ENCODE measurements around the gene NUDT5. TPM values are rescaled to one million over a fixed set of nuclear protein-coding genes. Genes with fewer than 3 reads are reported as not detected.
A peak's percentile ranks its signal among the peaks of the same experiment; 100 is the strongest.

NUDT5 gene
- polyA plus RNA-seq, 4 donors, result 35.9 to 59.5 (median 44.1) TPM

DNA sequence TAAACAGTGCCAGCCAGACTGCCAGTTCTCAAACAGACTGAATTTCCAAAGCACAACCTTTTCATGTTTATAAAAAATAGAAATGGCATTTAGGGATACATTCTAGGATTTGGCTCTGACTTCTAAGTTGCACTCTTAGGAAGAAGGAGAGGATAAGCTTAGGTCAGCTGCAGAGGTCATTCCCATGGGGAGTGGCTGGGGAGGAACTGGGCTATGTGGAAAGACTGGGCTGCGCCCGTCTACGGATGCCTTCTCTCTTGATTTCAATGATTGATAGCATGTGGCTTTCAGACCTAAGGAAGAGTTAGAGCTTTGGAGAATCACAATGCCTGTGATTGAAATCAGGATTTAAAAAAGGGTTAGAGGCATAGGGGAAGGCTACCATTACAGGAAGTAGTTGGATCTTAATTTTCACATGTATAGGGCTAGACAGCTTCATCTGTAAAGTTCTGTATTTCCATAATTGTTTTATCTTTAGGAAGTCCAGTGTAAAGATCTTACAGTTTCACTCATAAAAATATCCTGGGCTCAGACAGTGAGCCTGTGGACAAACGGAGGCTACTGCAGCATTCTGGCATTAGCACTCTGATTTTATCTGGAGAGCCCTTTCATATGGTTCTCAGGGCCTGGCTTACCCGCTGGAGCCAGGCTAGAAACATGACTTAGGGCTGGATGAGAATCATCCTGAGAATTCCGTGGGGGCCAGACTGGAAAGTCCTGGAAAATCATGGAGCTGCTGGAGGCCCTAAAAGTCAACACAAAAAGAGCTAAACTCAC, 29.5 kb downstream of the NUDT5 start:
- peaks cover 0 to 32% (median 18%) of the 10 kb centered on the region in 3 donors for H3K36me3 ChIP-seq (ENCODE audit: control insufficient read depth in 3 of 3, insufficient read depth in 2 of 3, low read depth in 1 of 3, low read length in 3 of 3)
- no peak for FAIRE-seq

GRCh38 chr10:12165036-12165435, 30.7 kb downstream of the NUDT5 start:
- no peaks in the 10 kb centered on the region for H3K27me3 ChIP-seq (ENCODE audit: control insufficient read depth in 3 of 3, insufficient read depth in 3 of 3, low read length in 3 of 3)
- no peak for DNase-seq
- no peak overlapping the region for H3K27ac ChIP-seq (ENCODE audit: low read depth in 1 of 3, low read length in 2 of 3)
- whole genome bisulfite sequencing, 3 donors, result 82 to 85% (median 83%) methylated on average over 3 of the region's 3 CpGs
- no peaks in the 10 kb centered on the region for H3K4me1 ChIP-seq (ENCODE audit: control insufficient read depth in 3 of 3, insufficient read depth in 2 of 3, low read depth in 1 of 3, low read length in 2 of 3)
- H3K36me3 ChIP-seq (ENCODE audit: control insufficient read depth in 3 of 3, insufficient read depth in 2 of 3, low read depth in 1 of 3, low read length in 3 of 3), result peaks cover 0 to 32% (median 15%) of the 10 kb centered on the region in 3 donors
- no peak overlapping the region for H3K4me3 ChIP-seq (ENCODE audit: low read depth in 1 of 3, low read length in 3 of 3)
- H3K9me3 ChIP-seq (ENCODE audit: control insufficient read depth in 2 of 2, insufficient read depth in 1 of 2, low read depth in 1 of 2, low read length in 1 of 2), result no peaks in the 10 kb centered on the region
- FAIRE-seq, result no peak

More for the DNA sequence above, 29.5 kb downstream of the NUDT5 start:
- no peaks in the 10 kb centered on the region for H3K27me3 ChIP-seq (ENCODE audit: control insufficient read depth in 3 of 3, insufficient read depth in 3 of 3, low read length in 3 of 3)
- no peak overlapping the region for H3K27ac ChIP-seq (ENCODE audit: low read depth in 1 of 3, low read length in 2 of 3)
- WGBS, 3 donors, result 86 to 93% (median 92%) methylated on average over 6 of the region's 6 CpGs
- no peaks in the 10 kb centered on the region for H3K9me3 ChIP-seq (ENCODE audit: control insufficient read depth in 2 of 2, insufficient read depth in 1 of 2, low read depth in 1 of 2, low read length in 1 of 2)
- H3K4me1 ChIP-seq (ENCODE audit: control insufficient read depth in 3 of 3, insufficient read depth in 2 of 3, low read depth in 1 of 3, low read length in 2 of 3), result no peaks in the 10 kb centered on the region
- H3K4me3 ChIP-seq (ENCODE audit: low read depth in 1 of 3, low read length in 3 of 3), result no peak overlapping the region
- no peak for DNase-seq

GRCh38 chr10:12164085-12164484, 31.6 kb downstream of the NUDT5 start:
- peaks cover 0 to 33% (median 15%) of the 10 kb centered on the region in 3 donors for H3K36me3 ChIP-seq (ENCODE audit: control insufficient read depth in 3 of 3, insufficient read depth in 2 of 3, low read depth in 1 of 3, low read length in 3 of 3)
- WGBS, 3 donors, result 91 to 97% (median 96%) methylated on average over 12 of the region's 12 CpGs
- no peak for FAIRE-seq

DNA sequence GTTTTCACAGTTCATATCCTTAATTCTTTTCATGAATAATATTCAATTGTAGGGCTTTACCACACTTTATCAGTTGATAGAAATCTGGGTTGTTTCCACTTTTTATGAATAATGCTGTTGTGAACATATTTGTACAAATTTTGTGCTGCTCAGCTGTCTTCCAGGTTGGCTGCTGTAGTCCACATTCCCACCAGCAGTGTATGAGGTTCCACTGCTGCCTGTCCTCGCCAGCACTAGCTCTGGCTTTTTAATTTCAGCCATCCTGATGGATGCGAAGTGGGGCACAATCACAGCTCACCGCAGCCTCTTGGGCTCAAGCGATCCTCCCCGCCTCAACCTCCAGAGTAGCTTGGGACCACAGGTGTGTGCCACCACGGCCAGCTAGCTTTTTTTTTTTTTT, 32.8 kb downstream of the NUDT5 start:
- no peak for FAIRE-seq

More at GRCh38 chr10:12164085-12164484, 31.6 kb downstream of the NUDT5 start:
- H3K9me3 ChIP-seq (ENCODE audit: control insufficient read depth in 2 of 2, insufficient read depth in 1 of 2, low read depth in 1 of 2, low read length in 1 of 2), result no peaks in the 10 kb centered on the region
- no peak for DNase-seq
- no peak overlapping the region for H3K4me3 ChIP-seq (ENCODE audit: low read depth in 1 of 3, low read length in 3 of 3)
- H3K4me1 ChIP-seq (ENCODE audit: control insufficient read depth in 3 of 3, insufficient read depth in 2 of 3, low read depth in 1 of 3, low read length in 2 of 3), result no peaks in the 10 kb centered on the region
- H3K27me3 ChIP-seq (ENCODE audit: control insufficient read depth in 3 of 3, insufficient read depth in 3 of 3, low read length in 3 of 3), result no peaks in the 10 kb centered on the region
- H3K27ac ChIP-seq (ENCODE audit: low read depth in 1 of 3, low read length in 2 of 3), result no peak overlapping the region

DNA sequence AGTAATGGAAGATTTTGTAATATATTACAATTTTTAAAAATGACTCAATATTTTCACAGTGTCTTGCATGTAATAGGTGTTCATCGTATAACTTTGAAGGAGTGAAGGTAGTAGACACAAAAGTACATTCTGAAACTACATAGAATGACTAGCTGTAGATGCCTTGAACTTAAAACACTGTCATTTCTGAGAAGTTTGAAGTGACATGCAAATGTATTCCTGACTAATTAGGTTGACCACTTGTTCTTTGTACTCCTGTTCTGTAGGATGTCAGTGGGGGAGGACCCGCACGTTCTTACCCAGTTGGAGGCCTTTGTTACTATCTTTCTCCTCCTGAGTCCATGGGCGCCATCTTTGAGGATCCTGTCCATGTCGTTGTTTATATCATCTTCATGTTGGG, 35.0 kb downstream of the NUDT5 start:
- WGBS, 3 donors, result 93 to 97% (median 97%) methylated on average over 5 of the region's 5 CpGs
- no peaks in the 10 kb centered on the region for H3K9me3 ChIP-seq (ENCODE audit: control insufficient read depth in 2 of 2, insufficient read depth in 1 of 2, low read depth in 1 of 2, low read length in 1 of 2)
- H3K4me3 ChIP-seq (ENCODE audit: low read depth in 1 of 3, low read length in 3 of 3), result no peak overlapping the region
- H3K27me3 ChIP-seq (ENCODE audit: control insufficient read depth in 3 of 3, insufficient read depth in 3 of 3, low read length in 3 of 3), result no peaks in the 10 kb centered on the region
- FAIRE-seq, result no peak
- DNase-seq, result no peak
- peaks cover 0 to 34% (median 14%) of the 10 kb centered on the region in 3 donors for H3K36me3 ChIP-seq (ENCODE audit: control insufficient read depth in 3 of 3, insufficient read depth in 2 of 3, low read depth in 1 of 3, low read length in 3 of 3)
- H3K4me1 ChIP-seq (ENCODE audit: control insufficient read depth in 3 of 3, insufficient read depth in 2 of 3, low read depth in 1 of 3, low read length in 2 of 3), result no peaks in the 10 kb centered on the region
- no peak overlapping the region for H3K27ac ChIP-seq (ENCODE audit: low read depth in 1 of 3, low read length in 2 of 3)

More for the DNA sequence above, 32.8 kb downstream of the NUDT5 start:
- H3K36me3 ChIP-seq (ENCODE audit: control insufficient read depth in 3 of 3, insufficient read depth in 2 of 3, low read depth in 1 of 3, low read length in 3 of 3), result peaks cover 0 to 31% (median 17%) of the 10 kb centered on the region in 3 donors
- H3K4me1 ChIP-seq (ENCODE audit: control insufficient read depth in 3 of 3, insufficient read depth in 2 of 3, low read depth in 1 of 3, low read length in 2 of 3), result no peaks in the 10 kb centered on the region
- no peak for DNase-seq
- WGBS, 3 donors, result 96 to 100% (median 97%) methylated on average over 6 of the region's 6 CpGs
- H3K4me3 ChIP-seq (ENCODE audit: low read depth in 1 of 3, low read length in 3 of 3), result no peak overlapping the region
- no peaks in the 10 kb centered on the region for H3K9me3 ChIP-seq (ENCODE audit: control insufficient read depth in 2 of 2, insufficient read depth in 1 of 2, low read depth in 1 of 2, low read length in 1 of 2)
- no peak overlapping the region for H3K27ac ChIP-seq (ENCODE audit: low read depth in 1 of 3, low read length in 2 of 3)
- no peaks in the 10 kb centered on the region for H3K27me3 ChIP-seq (ENCODE audit: control insufficient read depth in 3 of 3, insufficient read depth in 3 of 3, low read length in 3 of 3)

- 89 to 94% (median 93%) methylated on average over 3 of the region's 3 CpGs for WGBS, 3 donors
- H3K27ac ChIP-seq (ENCODE audit: low read depth in 1 of 3, low read length in 2 of 3), result no peak overlapping the region
- no peaks in the 10 kb centered on the region for H3K9me3 ChIP-seq (ENCODE audit: control insufficient read depth in 2 of 2, insufficient read depth in 1 of 2, low read depth in 1 of 2, low read length in 1 of 2)
- no peaks in the 10 kb centered on the region for H3K27me3 ChIP-seq (ENCODE audit: control insufficient read depth in 3 of 3, insufficient read depth in 3 of 3, low read length in 3 of 3)
- DNase-seq, result no peak
- FAIRE-seq, result no peak
- no peaks in the 10 kb centered on the region for H3K4me1 ChIP-seq (ENCODE audit: control insufficient read depth in 3 of 3, insufficient read depth in 2 of 3, low read depth in 1 of 3, low read length in 2 of 3)
- H3K4me3 ChIP-seq (ENCODE audit: low read depth in 1 of 3, low read length in 3 of 3), result no peak overlapping the region
- H3K36me3 ChIP-seq (ENCODE audit: control insufficient read depth in 3 of 3, insufficient read depth in 2 of 3, low read depth in 1 of 3, low read length in 3 of 3), result peaks cover 0 to 24% (median 15%) of the 10 kb centered on the region in 3 donors
Measured at GRCh38 chr10:12158111-12158510, 37.6 kb downstream of the NUDT5 start.

DNA sequence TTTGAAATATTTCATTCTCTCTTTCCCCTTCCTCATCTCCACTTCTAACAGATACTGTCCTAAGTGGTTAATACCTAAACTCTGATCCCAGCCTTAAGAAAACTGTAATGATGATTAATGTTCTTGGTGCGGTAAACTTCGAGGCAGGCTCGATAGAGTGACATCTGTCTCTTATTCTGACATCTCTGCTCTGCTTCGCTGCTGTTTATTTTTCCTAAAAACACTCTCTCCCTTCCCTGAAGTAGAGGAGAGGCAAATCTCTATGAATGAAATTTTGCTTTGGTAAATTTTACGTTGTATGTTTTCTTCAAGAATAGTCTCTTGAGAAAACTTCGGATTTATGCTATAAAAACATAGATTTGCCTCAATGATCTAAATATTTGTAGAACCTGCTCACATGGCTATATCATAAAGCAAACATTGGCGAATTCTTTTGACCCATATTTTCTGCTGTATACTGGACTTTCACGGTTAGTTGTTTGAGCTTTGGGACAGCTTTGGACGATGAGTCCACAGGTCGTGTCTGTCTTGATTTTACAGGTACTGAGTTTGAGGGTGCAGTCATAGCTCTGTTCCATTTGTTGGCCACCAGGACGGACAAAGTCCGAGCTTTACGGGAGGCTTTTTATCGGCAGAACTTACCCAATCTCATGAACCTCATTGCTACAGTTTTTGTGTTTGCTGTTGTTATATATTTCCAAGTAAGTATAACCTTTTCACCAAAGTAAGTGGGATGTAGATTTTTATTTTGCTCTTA, 39.1 kb downstream of the NUDT5 start:
- no peaks in the 10 kb centered on the region for H3K4me1 ChIP-seq (ENCODE audit: control insufficient read depth in 3 of 3, insufficient read depth in 2 of 3, low read depth in 1 of 3, low read length in 2 of 3)
- no peak overlapping the region for H3K4me3 ChIP-seq (ENCODE audit: low read depth in 1 of 3, low read length in 3 of 3)
- peaks cover 0 to 21% (median 10%) of the 10 kb centered on the region in 3 donors for H3K36me3 ChIP-seq (ENCODE audit: control insufficient read depth in 3 of 3, insufficient read depth in 2 of 3, low read depth in 1 of 3, low read length in 3 of 3)
- H3K9me3 ChIP-seq (ENCODE audit: control insufficient read depth in 2 of 2, insufficient read depth in 1 of 2, low read depth in 1 of 2, low read length in 1 of 2), result no peaks in the 10 kb centered on the region
- 83 to 85% (median 85%) methylated on average over 14 of the region's 14 CpGs for WGBS, 3 donors
- H3K27me3 ChIP-seq (ENCODE audit: control insufficient read depth in 3 of 3, insufficient read depth in 3 of 3, low read length in 3 of 3), result no peaks in the 10 kb centered on the region
- DNase-seq (peak in 1 of 2 donors; percentile 52), FAIRE-seq (no peak)
- H3K27ac ChIP-seq (ENCODE audit: low read depth in 1 of 3, low read length in 2 of 3), result peak overlapping the region in 1 of 3 donors; percentile 16

DNA sequence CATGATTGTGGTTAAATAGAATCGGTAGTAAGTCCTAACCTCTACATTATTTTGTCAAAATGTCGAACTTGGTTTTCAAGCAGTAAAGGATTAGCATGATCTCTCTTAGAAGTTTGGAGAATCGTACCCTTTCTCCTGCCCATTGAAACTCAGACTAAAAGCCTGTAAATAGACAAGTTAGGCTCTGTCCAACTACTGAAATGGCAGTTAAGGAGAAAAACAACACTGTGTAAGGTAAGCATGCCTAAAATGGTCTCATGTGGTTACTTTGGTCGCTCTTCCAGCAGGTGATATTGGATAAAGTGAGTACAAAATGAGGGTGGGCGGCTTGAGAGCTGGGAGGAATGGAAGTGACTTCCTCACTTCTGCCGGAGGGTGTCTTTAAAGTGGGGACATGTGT, 41.2 kb downstream of the NUDT5 start:
- DNase-seq (no peak), FAIRE-seq (no peak)
- H3K9me3 ChIP-seq (ENCODE audit: control insufficient read depth in 2 of 2, insufficient read depth in 1 of 2, low read depth in 1 of 2, low read length in 1 of 2), result no peaks in the 10 kb centered on the region
- 95 to 98% (median 95%) methylated on average over 6 of the region's 6 CpGs for WGBS, 3 donors
- H3K27me3 ChIP-seq (ENCODE audit: control insufficient read depth in 3 of 3, insufficient read depth in 3 of 3, low read length in 3 of 3), result no peaks in the 10 kb centered on the region
- H3K36me3 ChIP-seq (ENCODE audit: control insufficient read depth in 3 of 3, insufficient read depth in 2 of 3, low read depth in 1 of 3, low read length in 3 of 3), result peaks cover 0 to 18% (median 9%) of the 10 kb centered on the region in 3 donors
- H3K4me1 ChIP-seq (ENCODE audit: control insufficient read depth in 3 of 3, insufficient read depth in 2 of 3, low read depth in 1 of 3, low read length in 2 of 3), result no peaks in the 10 kb centered on the region
- no peak overlapping the region for H3K27ac ChIP-seq (ENCODE audit: low read depth in 1 of 3, low read length in 2 of 3)
- H3K4me3 ChIP-seq (ENCODE audit: low read depth in 1 of 3, low read length in 3 of 3), result no peak overlapping the region
